DOHH2 (cell line): ENCODE measurements around the gene SF1.

Experiments used
- CTCF ChIP-seq: fragments of 200-600 bp; sonication (generic); IDR thresholded peaks from one replicate; pipeline ENCODE4 v1.5.1; 2014; ENCODE audit warnings: antibody characterized with exemption, mild to moderate bottlenecking, low read depth, low read length; ENCODE audit not compliant: poor library complexity, severe bottlenecking
- EZH2phosphoT487 ChIP-seq: fragments of 200-600 bp; sonication (generic); IDR thresholded peaks from 2 replicates; pipeline ENCODE4 v1.6.1; 2017; ENCODE audit warnings: borderline replicate concordance, mild to moderate bottlenecking, antibody characterized with exemption, low read length, moderate library complexity, mixed read lengths

DNA sequence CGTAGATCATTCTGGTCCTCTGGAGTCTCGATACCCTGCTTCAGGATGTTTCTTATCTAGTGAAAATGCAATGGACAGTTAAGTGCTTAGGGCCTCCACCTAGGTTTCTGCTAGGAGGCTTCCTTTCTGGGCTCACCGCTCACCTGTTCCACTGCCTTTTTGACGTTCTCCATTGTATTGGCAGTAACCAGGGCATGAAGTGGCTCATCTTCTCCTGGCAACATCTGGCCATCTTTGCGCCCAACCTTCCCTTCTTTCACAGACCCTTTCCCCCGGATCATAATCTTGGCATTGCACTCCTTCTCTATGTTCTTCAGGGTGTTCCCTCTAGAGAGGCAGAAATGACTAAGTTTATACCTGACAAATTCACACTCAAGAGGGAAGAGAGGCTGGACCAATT, 9.1 kb downstream of the SF1 start:
- TF ChIP-seq CTCF (no peak), EZH2phosphoT487 (no peak)
